ENCODE results near the gene ZNF611. TPM values are rescaled to one million over a fixed set of nuclear protein-coding genes. Genes with fewer than 3 reads are reported as not detected.
A peak's percentile ranks its signal among the peaks of the same experiment; 100 is the strongest.
"Not testable (repeated sequence)": the region's sequence is repeated elsewhere in the genome, so short reads cannot be mapped to it uniquely, and the experiment has no call there.

Gene ZNF611
- total RNA-seq, 4 donors from 2014 or later = 8.2 to 45.0 (median 15.0) TPM

DNA sequence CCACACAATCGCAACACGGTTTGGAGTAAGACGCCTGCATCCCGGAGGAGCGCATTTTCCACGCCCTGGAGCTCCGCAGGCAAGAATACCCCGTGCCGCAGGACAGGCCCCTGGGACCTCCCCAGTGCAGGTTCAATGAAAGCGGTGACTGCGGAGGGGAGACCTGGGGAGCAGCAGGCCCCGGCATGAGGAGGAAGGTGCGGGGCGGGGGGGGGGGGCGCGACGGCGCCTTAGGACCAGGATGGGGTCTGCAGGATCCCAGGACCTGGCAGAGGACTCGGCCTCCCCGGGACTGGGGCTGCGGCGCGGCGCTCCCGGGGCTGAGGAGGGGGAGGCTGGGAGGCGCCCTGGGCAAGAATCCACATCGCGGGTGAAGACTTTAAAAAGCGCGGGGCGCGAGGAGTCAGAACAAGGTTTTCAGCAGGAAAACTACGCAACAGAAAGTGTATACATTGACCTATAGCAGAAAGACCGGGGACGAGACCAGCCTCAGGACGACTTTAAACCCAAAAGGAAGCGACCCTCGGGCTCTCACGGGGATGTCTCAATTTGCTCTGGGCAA lies 432 bp downstream of the ZNF611 start:
- TF ChIP-seq EP300 (IDR thresholded peaks at IDR 0.05; ENCODE audit: low read depth) (no peak), POLR2A (IDR thresholded peaks at IDR 0.05) (no peak), POLR2AphosphoS5 (IDR thresholded peaks at IDR 0.05) (no peak)
- TF ChIP-seq, protein P1, sequence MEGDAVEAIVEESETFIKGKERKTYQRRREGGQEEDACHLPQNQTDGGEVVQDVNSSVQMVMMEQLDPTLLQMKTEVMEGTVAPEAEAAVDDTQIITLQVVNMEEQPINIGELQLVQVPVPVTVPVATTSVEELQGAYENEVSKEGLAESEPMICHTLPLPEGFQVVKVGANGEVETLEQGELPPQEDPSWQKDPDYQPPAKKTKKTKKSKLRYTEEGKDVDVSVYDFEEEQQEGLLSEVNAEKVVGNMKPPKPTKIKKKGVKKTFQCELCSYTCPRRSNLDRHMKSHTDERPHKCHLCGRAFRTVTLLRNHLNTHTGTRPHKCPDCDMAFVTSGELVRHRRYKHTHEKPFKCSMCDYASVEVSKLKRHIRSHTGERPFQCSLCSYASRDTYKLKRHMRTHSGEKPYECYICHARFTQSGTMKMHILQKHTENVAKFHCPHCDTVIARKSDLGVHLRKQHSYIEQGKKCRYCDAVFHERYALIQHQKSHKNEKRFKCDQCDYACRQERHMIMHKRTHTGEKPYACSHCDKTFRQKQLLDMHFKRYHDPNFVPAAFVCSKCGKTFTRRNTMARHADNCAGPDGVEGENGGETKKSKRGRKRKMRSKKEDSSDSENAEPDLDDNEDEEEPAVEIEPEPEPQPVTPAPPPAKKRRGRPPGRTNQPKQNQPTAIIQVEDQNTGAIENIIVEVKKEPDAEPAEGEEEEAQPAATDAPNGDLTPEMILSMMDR (IDR thresholded peaks at IDR 0.05) = no peak
- intact Hi-C loops (cut with DNase I; ENCODE audit: low total_unique reads) = no loop called here
- Histone ChIP-seq H3K36me3 (no peaks in the 10 kb centered on the region), H3K4me3 (peak overlapping the region; percentile 70 to 97 (median 90)), H3K9me3 (no peaks in the 10 kb centered on the region), H3K27ac (peak overlapping the region; percentile 88 to 96 (median 94)), H3K4me1 (peaks cover 0 to 23% (median 10%) of the 10 kb centered on the region in 4 donors), H3K27me3 (no peaks in the 10 kb centered on the region)
- in situ Hi-C loops (cut with MboI; ENCODE audit: low pct_ligation_motif_present in 1 of 4, low pct_unique_long_range_greater_than_20kb in 1 of 4, low sequenced_read_pairs in 3 of 4) = loop anchor here in 2 of 4 donors (25.0 kb wide), 1 partner anchor 472 kb away; the partner anchor contains the start of gene ZNF766 (in 2 of the 2)
- peak; percentile 15 for DNase-seq
- 0 to 1% methylated on average over 13 to 33 of the region's 39 CpGs for WGBS, 2 donors (ENCODE audit: low coverage in 1 of 2)

DNA sequence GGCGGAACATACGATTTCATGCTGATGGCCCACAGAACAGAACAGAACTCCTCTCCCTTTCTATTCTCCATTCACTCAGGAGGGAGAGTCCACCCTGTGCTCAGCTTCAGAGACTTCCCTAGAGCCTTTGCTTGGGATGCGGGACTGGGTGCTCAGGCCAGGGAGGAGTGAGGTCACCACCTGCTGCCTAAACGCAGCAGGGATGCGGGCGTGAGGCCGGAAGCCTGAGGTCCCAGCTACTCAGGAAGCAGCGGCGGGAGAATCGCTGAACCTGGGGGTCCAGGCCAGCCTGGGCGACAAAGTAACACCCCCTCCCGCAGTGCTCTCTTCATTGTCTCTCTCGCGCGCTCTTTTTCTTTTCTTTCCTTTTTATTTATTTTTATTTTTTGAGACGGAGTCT lies 8.8 kb downstream of the ZNF611 start:
- WGBS, 2 donors (ENCODE audit: low coverage in 1 of 2) = 95% methylated on average over 16 of the region's 16 CpGs; no CpG with 5 or more reads in 1 of the 2 donors
- H3K4me3 ChIP-seq; H3K27me3 ChIP-seq; H3K27ac ChIP-seq; intact Hi-C loops (cut with DNase I; ENCODE audit: low total_unique reads); H3K4me1 ChIP-seq; DNase-seq; H3K9me3 ChIP-seq: not testable (repeated sequence)
- peaks cover 0 to 50% (median 8%) of the 10 kb centered on the region in 4 donors for H3K36me3 ChIP-seq
- in situ Hi-C loops (cut with MboI; ENCODE audit: low pct_ligation_motif_present in 1 of 4, low pct_unique_long_range_greater_than_20kb in 1 of 4, low sequenced_read_pairs in 3 of 4) = loop anchor here in 2 of 4 donors (25.0 kb wide), 1 partner anchor 464 kb away; the partner anchor contains the start of gene ZNF766 (in 2 of the 2)

DNA sequence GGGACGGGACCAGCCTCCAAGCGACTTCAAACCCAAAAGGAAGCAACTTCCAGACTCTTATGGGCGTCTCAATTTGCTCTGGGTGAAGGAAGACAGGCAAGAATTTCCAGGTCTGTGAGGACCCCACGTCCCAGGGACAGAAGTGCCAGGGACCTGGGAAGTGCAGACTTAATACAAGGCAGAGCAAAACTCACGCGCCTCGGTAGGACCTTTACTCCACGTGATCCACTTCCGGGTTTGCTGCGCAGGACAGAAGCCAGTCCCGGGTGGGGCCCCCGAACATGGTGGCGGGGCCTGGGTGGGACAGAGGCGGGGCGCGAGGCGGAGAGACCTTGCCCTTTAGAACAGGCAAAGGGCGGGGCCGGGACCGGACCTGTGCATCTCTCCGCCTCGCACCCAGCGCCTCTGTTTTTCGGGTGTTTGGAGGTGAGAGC lies 9.3 kb downstream of the ZNF611 start:
- DNase-seq = no peak
- intact Hi-C loops (cut with DNase I; ENCODE audit: low total_unique reads) (no loop called here), in situ Hi-C loops (cut with MboI; ENCODE audit: low pct_ligation_motif_present in 1 of 4, low pct_unique_long_range_greater_than_20kb in 1 of 4, low sequenced_read_pairs in 3 of 4) (loop anchor here in 2 of 4 donors (25.0 kb wide), 1 partner anchor 463 kb away; the partner anchor contains the start of gene ZNF766 (in 2 of the 2))
- WGBS, 2 donors (ENCODE audit: low coverage in 1 of 2) = 95% methylated on average over 3 to 24 of the region's 24 CpGs
- Histone ChIP-seq H3K36me3 (peaks cover 0 to 50% (median 11%) of the 10 kb centered on the region in 4 donors), H3K27me3 (no peaks in the 10 kb centered on the region), H3K4me1 (no peaks in the 10 kb centered on the region), H3K9me3 (peaks cover 0 to 4% of the 10 kb centered on the region in 2 donors), H3K4me3 (no peak overlapping the region), H3K27ac (no peak overlapping the region)
- no peak for TF ChIP-seq POLR2AphosphoS5 (IDR thresholded peaks at IDR 0.05)
- TF ChIP-seq, protein P1 (IDR thresholded peaks at IDR 0.05) = no peak
- no peak for TF ChIP-seq POLR2A (IDR thresholded peaks at IDR 0.05)
- TF ChIP-seq EP300 (IDR thresholded peaks at IDR 0.05; ENCODE audit: low read depth) = no peak

DNA sequence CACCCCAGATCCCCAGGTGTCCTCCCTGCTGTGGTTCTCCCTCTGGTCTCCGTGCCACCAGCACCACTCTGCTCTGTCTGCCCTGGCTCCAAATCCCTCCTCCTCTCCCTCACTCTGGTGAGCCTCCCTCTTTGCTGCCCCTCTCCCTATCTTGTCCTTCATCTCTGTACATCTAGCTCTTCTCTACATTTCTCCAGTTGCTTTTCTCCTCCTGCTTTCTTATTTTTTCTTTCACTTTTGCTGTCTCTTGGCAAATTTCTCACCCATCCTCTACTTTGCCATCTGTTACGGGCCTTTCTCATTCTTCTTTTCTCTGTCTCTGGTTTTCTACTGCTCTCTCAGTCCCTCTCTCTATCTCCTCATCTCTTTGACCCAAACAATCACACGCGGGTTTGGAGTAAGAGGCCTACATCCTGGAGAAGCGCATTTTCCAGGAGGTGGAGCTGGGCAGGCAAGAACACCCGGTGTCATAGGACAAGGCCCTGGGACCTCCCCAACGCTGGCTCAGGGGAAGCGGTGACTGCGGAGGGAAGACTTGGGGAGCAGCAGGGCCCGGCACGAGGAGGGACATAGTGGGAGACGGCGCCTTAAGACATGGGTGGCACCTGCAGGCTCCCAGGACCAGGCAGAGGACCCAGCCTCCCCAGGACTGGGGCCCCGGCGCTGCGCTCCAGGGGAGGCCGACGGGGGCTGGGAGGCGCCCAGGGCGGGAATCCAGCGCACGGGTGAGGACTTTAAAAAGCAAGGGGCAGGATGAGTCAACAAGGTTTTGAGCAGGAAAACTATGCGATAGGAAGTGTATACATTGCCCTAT lies 9.9 kb downstream of the ZNF611 start:
- Histone ChIP-seq H3K36me3 (peaks cover 0 to 50% (median 13%) of the 10 kb centered on the region in 4 donors), H3K4me3 (no peak overlapping the region), H3K9me3 (peaks cover 0 to 7% of the 10 kb centered on the region in 2 donors), H3K4me1 (no peaks in the 10 kb centered on the region), H3K27me3 (no peaks in the 10 kb centered on the region), H3K27ac (no peak overlapping the region)
- DNase-seq = no peak
- intact Hi-C loops (cut with DNase I; ENCODE audit: low total_unique reads) = no loop called here
- in situ Hi-C loops (cut with MboI; ENCODE audit: low pct_ligation_motif_present in 1 of 4, low pct_unique_long_range_greater_than_20kb in 1 of 4, low sequenced_read_pairs in 3 of 4) = loop anchor here in 2 of 4 donors (25.0 kb wide), 1 partner anchor 463 kb away; the partner anchor contains the start of gene ZNF766 (in 2 of the 2)
- 89 to 90% methylated on average over 14 to 23 of the region's 23 CpGs for WGBS, 2 donors (ENCODE audit: low coverage in 1 of 2)
- TF ChIP-seq POLR2A (IDR thresholded peaks at IDR 0.05) = no peak
- TF ChIP-seq, protein P1 (IDR thresholded peaks at IDR 0.05) = no peak
- no peak for TF ChIP-seq POLR2AphosphoS5 (IDR thresholded peaks at IDR 0.05)
- no peak for TF ChIP-seq EP300 (IDR thresholded peaks at IDR 0.05; ENCODE audit: low read depth)

DNA sequence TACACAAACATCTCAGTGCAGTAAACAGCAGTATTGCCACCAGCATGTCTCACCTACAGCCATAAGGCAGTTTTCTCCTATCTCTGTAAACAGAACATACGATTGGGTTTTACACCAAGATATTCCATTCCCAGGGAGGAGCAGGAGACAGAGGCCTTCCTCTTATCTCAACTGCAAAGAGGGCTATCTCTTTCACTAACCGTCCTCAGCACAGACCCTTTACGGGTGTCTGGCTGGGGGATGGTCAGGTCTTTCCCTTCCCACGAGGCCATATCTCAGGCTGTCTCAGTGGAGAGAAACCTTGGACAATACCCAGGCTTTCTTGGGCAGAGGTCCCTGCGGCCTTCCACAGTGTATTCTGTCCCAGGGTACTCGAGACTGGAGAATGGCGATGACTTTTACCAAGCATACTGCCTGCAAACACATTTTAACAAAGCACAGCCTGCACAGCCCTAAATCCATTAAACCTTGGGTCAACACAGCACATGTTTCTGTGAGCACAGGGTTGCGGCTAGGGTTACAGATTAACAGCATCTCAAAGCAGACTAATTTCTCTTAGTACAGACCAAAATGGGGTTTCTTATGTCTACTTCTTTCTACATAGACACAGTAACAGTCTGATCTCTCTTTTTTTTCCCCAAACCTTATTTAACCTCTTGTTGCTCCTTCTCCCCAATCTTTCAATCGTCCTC lies 10.8 kb downstream of the ZNF611 start:
- 60 to 86% methylated on average over 2 to 9 of the region's 9 CpGs for WGBS, 2 donors (ENCODE audit: low coverage in 1 of 2)
- H3K4me1 ChIP-seq; DNase-seq; H3K4me3 ChIP-seq; in situ Hi-C loops (cut with MboI; ENCODE audit: low pct_ligation_motif_present in 1 of 4, low pct_unique_long_range_greater_than_20kb in 1 of 4, low sequenced_read_pairs in 3 of 4); H3K27ac ChIP-seq; H3K27me3 ChIP-seq; H3K9me3 ChIP-seq; intact Hi-C loops (cut with DNase I; ENCODE audit: low total_unique reads): not testable (repeated sequence)
- H3K36me3 ChIP-seq = peaks cover 0 to 50% (median 14%) of the 10 kb centered on the region in 4 donors

Measured in transverse colon (tissue), 4 donors.